Tibial nerve (tissue), 4 donors: Measurements from ENCODE around the gene AXIN1. TPM values are rescaled to one million over a fixed set of nuclear protein-coding genes. Genes with fewer than 3 reads are reported as not detected.

Experiments used
- DNase-seq, 2 donors: peaks; one replicate each; pipeline ENCODE4 v3.0.0-alpha.2; 2019; ENCODE audit warnings: low spot score in 2 of 2
- H3K27ac ChIP-seq, 4 donors: fragments of 200-600 bp; sonication (generic) in 3 of 4; one replicate each; pipeline ENCODE4 v1.5.1; 2017 to 2019; ENCODE audit warnings: mild to moderate bottlenecking in 1 of 4
- H3K27me3 ChIP-seq, 2 donors: fragments of 200-600 bp; sonication (generic) in 1 of 2; one replicate each; pipeline versions ENCODE4 v1.5.1 to v1.6.0; 2017 to 2019
- H3K36me3 ChIP-seq, 3 donors: fragments of 200-600 bp; sonication (generic); one replicate each; pipeline ENCODE4 v1.5.1; 2018 to 2019
- H3K4me1 ChIP-seq, 4 donors: fragments of 200-600 bp; sonication (generic) in 3 of 4; one replicate each; pipeline ENCODE4 v1.5.1; 2017 to 2019
- H3K4me3 ChIP-seq, 4 donors: fragments of 200-600 bp; sonication (generic) in 3 of 4; one replicate each; pipeline ENCODE4 v1.5.1; 2017 to 2019; ENCODE audit warnings: mild to moderate bottlenecking in 1 of 4, moderate library complexity in 1 of 4
- H3K9me3 ChIP-seq, 4 donors: fragments of 200-600 bp; sonication (generic) in 3 of 4; one replicate each; pipeline ENCODE4 v1.5.1; 2017 to 2019
- EP300 ChIP-seq, 2 donors: sonication (generic); formaldehyde crosslinking; IDR thresholded peaks; one replicate each; pipeline ENCODE4 v1.6.1; 2017; ENCODE audit warnings: antibody characterized with exemption in 2 of 2, mild to moderate bottlenecking in 1 of 2
- POLR2A ChIP-seq, 2 donors: fragments of 450-650 bp; IDR thresholded peaks; one replicate each; pipeline ENCODE4 v1.6.1; 2017; ENCODE audit warnings: antibody characterized with exemption in 2 of 2, mild to moderate bottlenecking in 2 of 2, moderate library complexity in 2 of 2
- WGBS, 2 donors: methylation state at CpG; one replicate each; pipeline ENCODE4 v1.1.5; 2018; 5-methylcytosine and 5-hydroxymethylcytosine counted together
- total RNA-seq, 4 donors: library from RNA; depleted of rRNA; stranded (reverse); fragments of >200 nt; gene quantifications; one replicate each; pipeline ENCODE4 v1.1.0, GENCODE V29; 2016
- TF ChIP-seq, protein P1 (sequence below), 5 experiments: fragments of 200-600 bp in 3 of 5; fragments of 450-650 bp in 2 of 5; sonication (generic) in 3 of 5; IDR thresholded peaks; one replicate each; pipeline ENCODE4 v1.5.1; 2016 to 2019; ENCODE audit warnings: antibody characterized with exemption in 5 of 5, mild to moderate bottlenecking in 3 of 5, moderate library complexity in 2 of 5

The AXIN1 gene
- total RNA-seq, 4 donors from 2014 or later, result 23.4 to 37.1 (median 25.0) TPM

DNA sequence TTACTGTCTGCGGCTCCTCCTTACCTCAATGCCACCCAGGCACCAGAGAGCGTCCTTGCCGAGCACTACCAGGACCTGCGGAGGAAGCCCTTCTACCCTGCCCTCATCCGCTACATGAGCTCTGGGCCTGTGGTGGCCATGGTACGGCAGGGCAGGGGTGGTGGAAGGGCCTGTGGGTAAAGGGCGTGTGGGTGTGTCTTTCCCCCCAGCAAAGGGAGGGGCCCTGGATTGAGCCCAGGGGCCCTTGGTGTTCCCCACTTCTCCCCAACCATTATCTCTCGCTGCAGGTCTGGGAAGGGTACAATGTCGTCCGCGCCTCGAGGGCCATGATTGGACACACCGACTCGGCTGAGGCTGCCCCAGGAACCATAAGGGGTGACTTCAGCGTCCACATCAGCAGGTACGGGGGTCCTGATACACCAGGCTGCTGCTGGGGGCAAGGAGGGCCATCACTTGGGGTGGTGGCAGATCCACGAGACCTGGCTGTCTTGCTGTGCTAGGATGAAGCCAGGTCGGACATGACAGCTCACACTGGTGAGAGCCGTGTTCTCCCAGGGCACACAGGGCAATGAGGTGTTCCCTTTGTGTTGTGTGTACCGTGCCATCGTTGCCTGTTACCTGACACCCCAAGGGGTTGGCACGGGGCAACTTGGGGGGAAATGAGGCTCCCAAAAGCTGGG is 47.0 kb upstream of the AXIN1 start:
- H3K27ac ChIP-seq, result no peak overlapping the region
- peaks cover 0 to 49% (median 14%) of the 10 kb centered on the region in 4 donors for H3K4me1 ChIP-seq
- 82 to 85% methylated on average over 11 to 19 of the region's 22 CpGs for WGBS, 2 donors
- DNase-seq, result no peak
- H3K4me3 ChIP-seq, result no peak overlapping the region
- H3K27me3 ChIP-seq, result no peaks in the 10 kb centered on the region
- no peaks in the 10 kb centered on the region for H3K9me3 ChIP-seq
- no peaks in the 10 kb centered on the region for H3K36me3 ChIP-seq
- TF ChIP-seq, protein P1, sequence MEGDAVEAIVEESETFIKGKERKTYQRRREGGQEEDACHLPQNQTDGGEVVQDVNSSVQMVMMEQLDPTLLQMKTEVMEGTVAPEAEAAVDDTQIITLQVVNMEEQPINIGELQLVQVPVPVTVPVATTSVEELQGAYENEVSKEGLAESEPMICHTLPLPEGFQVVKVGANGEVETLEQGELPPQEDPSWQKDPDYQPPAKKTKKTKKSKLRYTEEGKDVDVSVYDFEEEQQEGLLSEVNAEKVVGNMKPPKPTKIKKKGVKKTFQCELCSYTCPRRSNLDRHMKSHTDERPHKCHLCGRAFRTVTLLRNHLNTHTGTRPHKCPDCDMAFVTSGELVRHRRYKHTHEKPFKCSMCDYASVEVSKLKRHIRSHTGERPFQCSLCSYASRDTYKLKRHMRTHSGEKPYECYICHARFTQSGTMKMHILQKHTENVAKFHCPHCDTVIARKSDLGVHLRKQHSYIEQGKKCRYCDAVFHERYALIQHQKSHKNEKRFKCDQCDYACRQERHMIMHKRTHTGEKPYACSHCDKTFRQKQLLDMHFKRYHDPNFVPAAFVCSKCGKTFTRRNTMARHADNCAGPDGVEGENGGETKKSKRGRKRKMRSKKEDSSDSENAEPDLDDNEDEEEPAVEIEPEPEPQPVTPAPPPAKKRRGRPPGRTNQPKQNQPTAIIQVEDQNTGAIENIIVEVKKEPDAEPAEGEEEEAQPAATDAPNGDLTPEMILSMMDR (IDR thresholded peaks at IDR 0.05), result no peak
- TF ChIP-seq POLR2A (IDR thresholded peaks at IDR 0.05) (no peak), EP300 (IDR thresholded peaks at IDR 0.05) (no peak)

DNA sequence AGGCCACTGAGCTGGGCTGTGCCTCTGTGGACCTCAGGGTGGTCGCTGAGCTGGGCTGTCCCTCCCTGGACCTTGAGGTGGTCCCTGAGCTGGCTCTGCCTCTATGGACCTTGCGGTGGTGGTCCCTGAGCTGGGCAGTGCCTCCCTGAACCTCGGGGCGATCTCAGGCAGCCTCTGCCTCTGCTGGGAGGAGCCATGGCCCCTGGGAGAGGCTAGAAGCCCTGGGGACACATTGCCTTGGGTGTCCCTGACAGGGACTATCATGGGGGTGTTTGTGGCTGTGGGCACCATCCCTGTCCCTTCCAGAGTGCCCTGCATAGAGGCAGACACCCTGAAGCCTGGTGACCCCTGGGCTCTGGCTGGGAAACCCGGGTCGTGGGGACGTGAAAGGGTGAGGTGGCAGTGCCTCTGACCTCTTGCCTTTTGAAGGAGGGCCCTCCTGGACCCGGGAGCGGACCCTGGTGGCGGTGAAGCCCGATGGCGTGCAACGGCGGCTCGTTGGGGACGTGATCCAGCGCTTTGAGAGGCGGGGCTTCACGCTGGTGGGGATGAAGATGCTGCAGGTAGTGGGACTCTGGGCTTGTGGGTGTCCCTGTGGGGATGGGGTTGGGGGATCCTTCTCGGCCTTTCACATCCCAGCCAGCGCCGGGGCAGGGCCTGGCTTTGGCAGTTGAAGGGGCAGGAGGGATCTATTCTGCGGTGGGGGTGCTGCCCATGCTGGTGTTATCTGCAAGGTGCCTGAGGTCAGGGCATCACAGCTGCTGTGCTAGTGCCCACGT is 46.2 kb upstream of the AXIN1 start:
- H3K27me3 ChIP-seq, result no peaks in the 10 kb centered on the region
- H3K36me3 ChIP-seq, result no peaks in the 10 kb centered on the region
- no peak for TF ChIP-seq POLR2A (IDR thresholded peaks at IDR 0.05)
- TF ChIP-seq EP300 (IDR thresholded peaks at IDR 0.05), result no peak
- TF ChIP-seq, protein P1 (IDR thresholded peaks at IDR 0.05), result no peak
- no peaks in the 10 kb centered on the region for H3K9me3 ChIP-seq
- H3K4me3 ChIP-seq, result no peak overlapping the region
- H3K4me1 ChIP-seq, result peaks cover 0 to 49% (median 14%) of the 10 kb centered on the region in 4 donors
- no peak for DNase-seq
- 77 to 87% methylated on average over 4 to 20 of the region's 24 CpGs for WGBS, 2 donors
- peak overlapping the region in 2 of 4 donors; percentile 79 to 92 for H3K27ac ChIP-seq

DNA sequence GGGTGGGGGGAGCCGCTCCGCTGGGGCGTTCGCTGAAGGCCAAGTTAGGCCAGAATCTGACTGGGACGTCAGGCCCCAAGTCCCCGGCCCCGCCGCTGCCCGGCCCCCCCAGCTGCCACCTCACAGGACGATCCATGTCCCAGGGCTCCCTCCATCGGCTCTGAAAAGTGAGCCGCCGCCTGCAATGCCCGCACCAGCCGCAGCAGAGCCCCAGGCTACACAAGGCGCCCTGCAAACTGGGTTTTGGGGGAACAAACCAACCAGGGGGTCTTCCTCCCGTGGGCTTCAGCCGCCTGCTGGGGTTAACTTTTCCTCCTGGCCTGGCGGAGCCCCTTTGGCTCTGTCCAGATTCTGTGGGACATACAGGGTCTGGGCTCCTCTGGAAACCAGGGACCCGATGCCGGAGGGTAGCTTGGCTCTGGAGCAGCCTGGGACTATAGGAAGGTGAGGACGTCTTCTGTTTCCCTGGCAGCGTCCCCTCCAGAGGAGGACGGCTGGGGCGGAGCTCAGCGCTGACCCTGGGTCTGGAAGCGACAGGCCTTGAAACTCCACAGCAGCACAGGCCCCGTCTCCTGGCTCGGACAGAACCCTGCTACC is 45.3 kb upstream of the AXIN1 start:
- peak; percentile 56 to 63 for DNase-seq
- Histone ChIP-seq H3K27me3 (no peaks in the 10 kb centered on the region), H3K9me3 (no peaks in the 10 kb centered on the region), H3K4me1 (peaks cover 0 to 49% (median 14%) of the 10 kb centered on the region in 4 donors), H3K4me3 (peak overlapping the region; percentile 41 to 83 (median 52)), H3K36me3 (no peaks in the 10 kb centered on the region), H3K27ac (peak overlapping the region in 3 of 4 donors; percentile 79 to 92 (median 81))
- whole genome bisulfite sequencing, 2 donors, result 20 to 36% methylated on average over 18 to 23 of the region's 29 CpGs
- TF ChIP-seq, protein P1 (IDR thresholded peaks at IDR 0.05), result peak; percentile 35 to 83 (median 49)
- TF ChIP-seq EP300 (IDR thresholded peaks at IDR 0.05), result no peak

DNA sequence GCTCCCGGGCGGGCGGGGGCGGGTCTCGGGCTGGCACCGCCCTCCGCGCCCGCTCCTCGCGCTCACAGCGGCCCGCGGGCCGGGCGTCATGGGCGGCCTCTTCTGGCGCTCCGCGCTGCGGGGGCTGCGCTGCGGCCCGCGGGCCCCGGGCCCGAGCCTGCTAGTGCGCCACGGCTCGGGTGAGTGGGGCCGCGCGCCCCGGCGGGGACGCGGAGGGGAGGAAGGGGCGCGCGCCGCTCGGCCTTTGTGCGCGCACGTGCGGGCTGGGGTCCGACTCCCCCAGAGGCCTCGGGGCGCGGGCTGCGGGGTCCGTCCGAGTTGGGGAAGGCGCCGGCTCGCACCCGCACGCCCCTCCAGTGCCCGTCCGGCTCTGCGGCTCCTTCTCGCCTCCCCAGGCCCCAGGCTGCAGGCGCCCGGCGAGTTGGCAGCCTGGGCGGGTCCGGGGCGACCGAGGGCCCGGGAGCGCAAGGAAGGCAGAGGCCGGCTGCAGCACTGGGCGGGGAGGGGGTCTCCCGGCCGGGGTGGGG is 44.7 kb upstream of the AXIN1 start, which contains the start of gene NME4:
Gene NME4 (plus strand): TSS at position 65 of the 527 bp plus-strand sequence. CDS start 24 bp downstream, at position 89.
- WGBS, 2 donors, result 0% methylated on average over 2 of the region's 75 CpGs; no CpG with 5 or more reads in 1 of the 2 donors
- no peak for DNase-seq
- H3K27me3 ChIP-seq, result no peaks in the 10 kb centered on the region

More for the DNA sequence above, 44.7 kb upstream of the AXIN1 start, which contains the start of gene NME4:
- H3K4me3 ChIP-seq, result peak within 1 kb of the TSS; percentile 41 to 83 (median 52)
- H3K36me3 ChIP-seq, result no peaks in the 10 kb centered on the region
- H3K4me1 ChIP-seq, result peaks cover 0 to 43% (median 12%) of the 10 kb centered on the region in 4 donors
- TF ChIP-seq EP300 (IDR thresholded peaks at IDR 0.05), result no peak
- no peak for TF ChIP-seq POLR2A (IDR thresholded peaks at IDR 0.05)
- TF ChIP-seq, protein P1 (IDR thresholded peaks at IDR 0.05), result no peak
- H3K27ac ChIP-seq, result peak within 1 kb of the TSS; percentile 41 to 92 (median 82)
- no peaks in the 10 kb centered on the region for H3K9me3 ChIP-seq
